GM10266 (cell line): ENCODE measurements around the gene HCLS1.
"Not testable (repeated sequence)": the region's sequence is repeated elsewhere in the genome, so short reads cannot be mapped to it uniquely, and the experiment has no call there.

Experiments used
- DNase-seq: peaks from one replicate; pipeline ENCODE4 v3.0.0; 2012; ENCODE audit errors: extremely low spot score
- TF ChIP-seq, protein P1 (sequence below): IDR thresholded peaks from 2 replicates; pipeline ENCODE4 v1.5.1; 2012; ENCODE audit warnings: mild to moderate bottlenecking, low read depth; ENCODE audit not compliant: control insufficient read depth, insufficient read depth; ENCODE audit errors: missing control alignments

HCLS1 gene

DNA sequence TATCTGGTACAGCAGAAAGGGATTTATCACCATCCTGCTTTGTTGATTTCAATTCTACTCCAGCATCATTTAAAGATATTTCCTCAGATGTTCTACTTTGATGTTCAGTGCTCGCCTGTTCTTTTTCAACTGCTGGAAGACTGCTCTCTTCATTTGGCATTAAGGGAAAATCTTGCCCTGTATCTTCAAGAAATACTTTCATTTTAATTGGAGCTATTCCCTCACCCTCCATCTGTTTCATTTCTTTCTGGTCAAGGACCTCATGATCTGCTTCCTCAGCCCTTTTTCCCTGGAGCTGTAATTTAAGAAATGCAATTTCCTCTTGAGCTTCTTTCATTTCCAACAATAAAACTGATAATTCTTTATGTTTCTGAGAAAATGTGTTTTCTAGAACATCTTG, 37.8 kb upstream of the HCLS1 start:
- no peak for DNase-seq
- TF ChIP-seq, protein P1, sequence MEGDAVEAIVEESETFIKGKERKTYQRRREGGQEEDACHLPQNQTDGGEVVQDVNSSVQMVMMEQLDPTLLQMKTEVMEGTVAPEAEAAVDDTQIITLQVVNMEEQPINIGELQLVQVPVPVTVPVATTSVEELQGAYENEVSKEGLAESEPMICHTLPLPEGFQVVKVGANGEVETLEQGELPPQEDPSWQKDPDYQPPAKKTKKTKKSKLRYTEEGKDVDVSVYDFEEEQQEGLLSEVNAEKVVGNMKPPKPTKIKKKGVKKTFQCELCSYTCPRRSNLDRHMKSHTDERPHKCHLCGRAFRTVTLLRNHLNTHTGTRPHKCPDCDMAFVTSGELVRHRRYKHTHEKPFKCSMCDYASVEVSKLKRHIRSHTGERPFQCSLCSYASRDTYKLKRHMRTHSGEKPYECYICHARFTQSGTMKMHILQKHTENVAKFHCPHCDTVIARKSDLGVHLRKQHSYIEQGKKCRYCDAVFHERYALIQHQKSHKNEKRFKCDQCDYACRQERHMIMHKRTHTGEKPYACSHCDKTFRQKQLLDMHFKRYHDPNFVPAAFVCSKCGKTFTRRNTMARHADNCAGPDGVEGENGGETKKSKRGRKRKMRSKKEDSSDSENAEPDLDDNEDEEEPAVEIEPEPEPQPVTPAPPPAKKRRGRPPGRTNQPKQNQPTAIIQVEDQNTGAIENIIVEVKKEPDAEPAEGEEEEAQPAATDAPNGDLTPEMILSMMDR = no peak

- TF ChIP-seq, protein P1 = no peak
- no peak for DNase-seq
Observed at GRCh38 chr3:121696186-121696585, 35.5 kb upstream of the HCLS1 start.

DNA sequence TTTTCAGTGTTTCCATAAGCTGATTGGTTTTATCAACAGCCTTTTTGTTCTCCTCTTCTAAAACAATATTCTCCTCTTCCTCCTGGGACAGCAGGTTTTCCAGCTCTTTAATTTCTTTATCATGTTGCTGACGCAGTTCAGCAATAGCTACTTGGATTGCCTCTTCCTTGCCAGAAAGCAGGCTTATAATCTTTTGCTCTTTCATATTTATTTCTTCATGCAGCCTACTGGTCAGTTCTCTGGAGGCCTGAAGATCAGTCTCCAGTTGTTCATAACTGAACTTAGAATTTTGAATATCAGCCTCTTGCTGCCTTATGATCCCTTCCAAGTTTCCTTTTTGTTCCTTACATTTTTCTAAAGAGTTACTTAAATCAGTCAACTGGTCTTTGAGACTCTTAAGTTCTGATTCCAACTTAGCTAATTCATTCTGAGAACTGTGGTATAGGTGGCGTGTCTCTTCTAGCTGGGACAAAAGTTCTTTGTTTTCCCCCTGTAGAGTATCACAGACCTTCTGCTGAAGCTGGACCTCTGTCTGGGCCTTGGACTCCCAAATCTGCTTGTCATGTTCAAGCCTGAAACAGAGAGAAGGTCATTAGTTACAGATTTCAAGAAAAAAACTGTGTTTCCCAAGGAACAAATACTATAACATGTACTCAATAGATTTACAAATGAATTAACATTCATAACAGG, 31.5 kb upstream of the HCLS1 start:
- DNase-seq = no peak
- TF ChIP-seq, protein P1 = no peak

DNA sequence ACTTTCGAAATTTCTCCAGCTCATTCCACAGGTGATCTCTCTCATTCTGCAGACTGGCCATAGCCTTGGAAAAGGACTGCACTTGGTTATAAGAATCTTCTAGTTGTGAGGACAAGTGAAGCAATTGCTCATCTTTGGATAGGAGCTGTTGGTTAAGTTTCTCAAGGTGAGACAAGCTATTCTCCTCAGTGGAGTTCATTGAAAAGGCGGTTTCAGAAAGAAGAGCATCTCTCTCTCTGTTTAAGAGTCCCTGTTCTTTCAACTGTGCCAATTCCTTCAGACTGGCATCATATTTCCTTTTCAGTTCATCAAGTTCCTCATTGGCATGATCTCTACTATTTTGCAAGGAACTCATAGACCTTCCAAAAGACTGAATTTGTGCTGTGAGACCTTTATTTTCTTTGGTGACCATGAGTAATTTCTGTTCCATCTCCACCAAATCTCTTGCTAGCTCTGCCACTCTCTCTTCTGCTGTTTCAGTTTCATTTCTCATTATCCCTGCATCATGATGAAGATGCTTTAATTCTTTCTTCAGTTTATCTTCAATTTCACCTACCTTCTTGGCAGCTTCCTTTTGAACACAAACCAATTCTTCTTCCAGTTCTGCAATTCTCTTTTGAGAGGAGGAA, 30.2 kb upstream of the HCLS1 start:
- DNase-seq = peak; percentile 56
- TF ChIP-seq, protein P1 = no peak

- not testable (repeated sequence) for DNase-seq
Observed at GRCh38 chr3:121688747-121689146, 28.0 kb upstream of the HCLS1 start.

- TF ChIP-seq, protein P1 = no peak
- no peak for DNase-seq
Observed at GRCh38 chr3:121681792-121682191, 21.1 kb upstream of the HCLS1 start.

GRCh38 chr3:121677141-121677540, 16.4 kb upstream of the HCLS1 start:
- TF ChIP-seq, protein P1 = no peak
- DNase-seq = no peak
